HepG2 (cell line): Measurements from ENCODE around the gene AKIRIN1.

ENCODE experiments used
- CREM ChIP-seq, 2 experiments: sonication (generic) in 1 of 2; formaldehyde crosslinking in 1 of 2; IDR thresholded peaks; 2 replicates each; pipeline versions ENCODE4 v1.4.0 to v1.6.1; 2016 to 2020; ENCODE audit warnings: antibody characterized with exemption in 1 of 2, mild to moderate bottlenecking in 1 of 2, missing genetic modification reagents in 1 of 2
- CTCF ChIP-seq: sonication (generic); formaldehyde crosslinking; IDR thresholded peaks from 2 replicates; pipeline ENCODE4 v1.5.0; 2020; ENCODE audit warnings: mild to moderate bottlenecking, missing genetic modification reagents, moderate library complexity
- HCFC1 ChIP-seq: fragments of 150-350 bp; IDR thresholded peaks from 2 replicates; pipeline ENCODE4 v1.6.1; 2014; ENCODE audit warnings: low read depth, low read length
- POLR2A ChIP-seq, 2 experiments: IDR thresholded peaks; 2 replicates each; pipeline ENCODE4 v1.6.1; 2011; ENCODE audit warnings: low read depth in 2 of 2, low read length in 2 of 2, mild to moderate bottlenecking in 1 of 2, moderate library complexity in 1 of 2; ENCODE audit not compliant: insufficient read depth in 1 of 2

GRCh38 chr1:39023140-39023539 lies 32.1 kb downstream of the AKIRIN1 start:
- TF ChIP-seq POLR2A (IDR thresholded peaks at IDR 0.05; ENCODE audit: insufficient read depth in 1 of 2, low read depth in 2 of 2, low read length in 2 of 2) (no peak), HCFC1 (no peak), CREM (IDR thresholded peaks at IDR 0.05) (no peak), CREM (CRISPR knock-in tag; IDR thresholded peaks at IDR 0.05) (no peak), CTCF (CRISPR knock-in tag) (no peak)
